ENCODE measurements around the gene HELLS.
"Not testable (repeated sequence)": the region's sequence is repeated elsewhere in the genome, so short reads cannot be mapped to it uniquely, and the experiment has no call there.

HELLS gene

DNA sequence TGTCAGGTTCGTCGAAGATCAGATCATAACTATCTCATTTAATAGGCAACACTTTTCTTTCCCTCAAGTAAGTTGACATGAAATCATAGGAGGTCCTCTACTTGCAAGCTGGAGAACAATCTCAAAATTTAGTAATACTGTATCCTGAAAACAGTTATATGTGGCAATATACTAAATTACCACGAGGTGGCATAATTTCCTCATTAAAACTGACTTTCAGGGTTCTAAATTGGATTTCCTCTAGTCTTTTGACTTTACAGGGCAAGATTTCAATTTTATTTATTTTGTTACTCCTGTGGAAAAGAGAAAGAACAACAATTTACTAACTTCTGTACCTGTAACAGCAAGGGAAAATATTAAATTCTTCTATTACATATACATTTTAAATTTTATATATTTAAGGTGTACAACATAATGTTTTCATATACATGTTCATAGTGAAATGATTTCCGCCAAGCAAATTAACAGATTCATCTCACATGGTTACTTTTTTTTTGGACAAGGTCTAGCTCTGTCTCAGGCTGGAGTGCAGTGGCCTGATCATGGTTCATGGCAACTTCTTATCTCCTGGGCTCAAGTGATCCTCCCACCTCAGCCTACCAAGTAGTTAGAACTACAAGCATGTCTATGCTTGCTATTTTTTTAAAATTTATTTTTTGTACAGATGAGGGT, 84.6 kb downstream of the HELLS start:
- no peaks in the 10 kb centered on the region for H3K4me1 Mint-ChIP-seq (ENCODE audit: low read depth)
- no peaks in the 10 kb centered on the region for H3K36me3 Mint-ChIP-seq (ENCODE audit: low read depth)
- no peak for DNase-seq
- H3K9me3 Mint-ChIP-seq, result peaks cover 11% of the 10 kb centered on the region
- H3K27ac Mint-ChIP-seq, result no peak overlapping the region
- no peak overlapping the region for H3K4me3 Mint-ChIP-seq
- no peaks in the 10 kb centered on the region for H3K27me3 Mint-ChIP-seq

DNA sequence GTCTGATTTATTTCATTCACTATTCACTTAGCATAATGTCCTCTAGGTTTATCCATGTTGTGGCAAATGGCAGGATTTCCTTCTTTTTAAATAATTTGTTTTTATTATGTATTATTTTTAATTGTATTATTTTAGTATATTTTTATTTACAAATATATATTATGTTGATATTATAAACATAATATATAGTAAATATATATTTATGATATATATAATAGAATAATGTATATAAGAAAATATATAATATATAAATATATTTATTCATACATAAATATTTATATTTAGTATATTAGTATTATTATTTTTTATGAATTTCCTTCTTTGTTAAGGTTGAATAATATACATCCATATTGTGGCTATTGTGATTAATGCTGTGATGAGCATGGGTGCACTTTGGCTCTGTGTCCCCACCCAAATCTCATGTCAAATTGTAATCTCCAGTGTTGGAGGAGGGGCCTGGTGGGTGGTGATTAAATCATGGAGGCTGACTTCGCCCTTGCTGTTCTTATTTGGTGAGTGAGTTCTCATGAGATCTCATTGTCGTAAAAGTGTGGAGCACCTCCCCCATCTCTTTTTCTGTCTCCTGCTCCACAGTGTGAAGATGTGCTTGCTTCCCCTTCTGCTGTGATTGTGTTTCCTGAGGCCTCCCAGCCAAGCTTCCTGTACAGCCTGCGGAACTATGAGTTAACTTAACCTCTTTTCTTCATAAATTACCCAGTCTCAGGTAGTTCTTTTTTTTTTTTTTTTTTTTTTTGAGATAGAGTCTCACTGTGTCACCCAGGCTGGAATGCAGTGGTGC, 85.7 kb downstream of the HELLS start:
- no peak overlapping the region for H3K27ac Mint-ChIP-seq
- DNase-seq, result no peak
- no peaks in the 10 kb centered on the region for H3K27me3 Mint-ChIP-seq
- H3K9me3 Mint-ChIP-seq, result peaks cover 12% of the 10 kb centered on the region
- no peak overlapping the region for H3K4me3 Mint-ChIP-seq
- no peaks in the 10 kb centered on the region for H3K4me1 Mint-ChIP-seq (ENCODE audit: low read depth)
- no peaks in the 10 kb centered on the region for H3K36me3 Mint-ChIP-seq (ENCODE audit: low read depth)

DNA sequence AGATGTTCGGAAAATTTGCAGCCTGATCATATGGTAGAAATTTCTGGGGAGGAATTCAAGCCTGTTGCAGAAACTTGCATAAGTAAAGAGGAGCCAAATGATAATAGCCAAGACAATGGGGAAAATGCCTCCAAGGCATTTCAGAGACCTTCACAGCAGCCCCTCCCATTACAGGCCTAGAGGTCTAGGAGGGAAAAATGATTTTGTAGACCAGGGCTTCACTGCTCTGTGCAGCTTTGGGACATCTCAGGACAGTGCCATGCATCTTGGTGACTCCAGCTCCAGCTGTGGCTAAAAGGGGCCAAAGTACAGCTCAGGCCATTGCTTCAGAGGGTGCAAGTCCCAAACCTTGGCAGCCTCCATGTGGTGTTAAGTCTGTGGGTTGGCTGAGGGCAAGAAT, 87.4 kb downstream of the HELLS start:
- peaks cover 4% of the 10 kb centered on the region for H3K27me3 Mint-ChIP-seq

DNA sequence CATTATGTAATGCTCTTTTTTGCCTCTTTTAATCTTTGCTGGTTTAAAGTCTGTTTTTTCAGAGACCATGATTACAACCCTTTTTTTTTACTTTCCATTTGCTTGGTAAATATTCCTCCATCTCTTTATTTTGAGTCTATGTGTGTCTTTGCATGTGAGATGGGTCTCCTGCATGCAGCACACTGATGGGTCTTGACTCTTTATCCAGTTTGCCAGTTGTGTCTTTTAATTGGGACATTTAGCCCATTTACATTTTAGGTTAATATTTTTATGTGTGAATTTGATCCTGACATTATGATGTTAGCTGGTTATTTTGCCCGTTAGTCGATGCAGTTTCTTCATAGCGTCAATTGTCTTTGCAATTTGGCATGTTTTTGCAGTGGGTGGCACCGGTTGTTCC, 92.5 kb downstream of the HELLS start:
- H3K4me1 Mint-ChIP-seq (ENCODE audit: low read depth); H3K4me3 Mint-ChIP-seq; H3K27ac Mint-ChIP-seq; H3K27me3 Mint-ChIP-seq; DNase-seq; H3K36me3 Mint-ChIP-seq (ENCODE audit: low read depth): not testable (repeated sequence)
- peaks cover 22% of the 10 kb centered on the region for H3K9me3 Mint-ChIP-seq

More for the DNA sequence above, 87.4 kb downstream of the HELLS start:
- Mint-ChIP-seq H3K4me1 (ENCODE audit: low read depth) (no peaks in the 10 kb centered on the region), H3K4me3 (no peak overlapping the region), H3K27ac (no peak overlapping the region), H3K9me3 (peaks cover 19% of the 10 kb centered on the region), H3K36me3 (ENCODE audit: low read depth) (no peaks in the 10 kb centered on the region)
- no peak for DNase-seq

DNA sequence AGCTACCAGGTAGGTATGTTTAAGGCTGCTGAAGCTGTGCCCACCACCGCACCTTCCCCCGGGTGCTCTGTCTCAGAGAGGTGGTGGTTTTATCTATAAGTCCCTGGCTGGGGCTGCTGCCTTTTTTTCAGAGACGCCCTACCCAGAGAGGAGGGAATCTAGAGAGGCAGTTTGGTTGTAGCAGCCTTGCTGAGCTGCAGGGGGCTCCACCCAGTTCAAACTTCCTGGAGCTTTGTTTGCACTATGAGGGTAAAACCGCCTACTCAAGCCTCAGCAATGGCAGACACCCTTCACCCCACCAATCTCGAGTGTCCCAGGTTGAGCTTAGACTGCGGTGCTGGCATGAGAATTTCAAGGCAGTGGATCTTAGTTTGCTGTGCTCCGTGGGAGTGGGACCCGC, 94.3 kb downstream of the HELLS start:
- Mint-ChIP-seq H3K4me3 (no peak overlapping the region), H3K4me1 (ENCODE audit: low read depth) (no peaks in the 10 kb centered on the region), H3K27me3 (peaks cover 4% of the 10 kb centered on the region), H3K9me3 (peaks cover 18% of the 10 kb centered on the region), H3K36me3 (ENCODE audit: low read depth) (no peaks in the 10 kb centered on the region), H3K27ac (no peak overlapping the region)
- DNase-seq, result no peak

DNA sequence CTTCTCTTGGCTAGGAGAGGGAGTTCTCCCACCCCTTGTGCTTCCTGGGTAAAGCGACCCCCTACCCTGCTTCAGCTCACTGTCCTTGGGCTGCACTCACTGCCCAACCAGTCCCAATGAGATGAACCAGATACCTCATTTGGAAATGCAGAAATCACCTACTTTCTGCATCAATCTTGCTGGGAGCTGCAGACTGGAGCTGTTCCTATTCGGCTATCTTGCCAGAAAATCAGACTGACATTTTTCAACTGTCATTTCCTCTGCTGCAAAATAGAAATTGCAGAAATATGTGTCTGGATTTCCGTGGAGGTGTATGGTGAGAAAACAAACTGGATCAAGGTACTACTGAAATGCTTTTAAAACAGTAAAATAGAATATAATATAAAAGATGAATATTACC, 95.0 kb downstream of the HELLS start:
- Mint-ChIP-seq H3K27ac (no peak overlapping the region), H3K9me3 (peaks cover 17% of the 10 kb centered on the region), H3K4me3 (no peak overlapping the region), H3K36me3 (ENCODE audit: low read depth) (no peaks in the 10 kb centered on the region), H3K27me3 (peaks cover 4% of the 10 kb centered on the region), H3K4me1 (ENCODE audit: low read depth) (no peaks in the 10 kb centered on the region)
- DNase-seq, result no peak

GRCh38 chr10:94641480-94641879, 95.9 kb downstream of the HELLS start:
- H3K27ac Mint-ChIP-seq, result no peak overlapping the region
- no peak for DNase-seq
- H3K36me3 Mint-ChIP-seq (ENCODE audit: low read depth), result no peaks in the 10 kb centered on the region
- no peaks in the 10 kb centered on the region for H3K4me1 Mint-ChIP-seq (ENCODE audit: low read depth)
- H3K27me3 Mint-ChIP-seq, result peaks cover 4% of the 10 kb centered on the region
- no peak overlapping the region for H3K4me3 Mint-ChIP-seq
- H3K9me3 Mint-ChIP-seq, result peaks cover 16% of the 10 kb centered on the region

DNA sequence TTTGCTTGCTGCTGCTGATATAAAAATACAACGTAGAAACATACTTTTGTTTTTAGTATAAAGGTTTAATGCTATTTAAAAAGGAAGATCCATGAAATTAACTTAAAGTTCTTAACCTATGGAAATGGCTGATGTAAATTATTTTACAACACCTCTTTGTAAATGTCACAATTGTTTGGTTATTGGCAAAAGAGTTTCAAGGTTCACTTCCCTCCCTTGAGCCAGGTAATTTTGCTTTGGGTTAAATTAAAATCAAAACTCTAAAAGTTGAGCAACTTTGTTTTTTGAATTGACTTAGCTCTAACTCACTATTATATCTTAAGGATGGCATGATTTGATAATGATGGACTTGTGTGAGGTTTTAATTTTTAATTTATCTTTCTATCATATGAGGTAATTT, 98.8 kb downstream of the HELLS start:
- no peak for DNase-seq
- Mint-ChIP-seq H3K27ac (no peak overlapping the region), H3K36me3 (ENCODE audit: low read depth) (no peaks in the 10 kb centered on the region), H3K4me1 (ENCODE audit: low read depth) (no peaks in the 10 kb centered on the region), H3K9me3 (no peaks in the 10 kb centered on the region), H3K27me3 (no peaks in the 10 kb centered on the region), H3K4me3 (no peak overlapping the region)

GRCh38 chr10:94645285-94645684, 99.7 kb downstream of the HELLS start:
- H3K36me3 Mint-ChIP-seq (ENCODE audit: low read depth), result no peaks in the 10 kb centered on the region
- H3K4me3 Mint-ChIP-seq, result no peak overlapping the region
- no peak for DNase-seq
- no peaks in the 10 kb centered on the region for H3K9me3 Mint-ChIP-seq
- H3K4me1 Mint-ChIP-seq (ENCODE audit: low read depth), result no peaks in the 10 kb centered on the region
- H3K27me3 Mint-ChIP-seq, result no peaks in the 10 kb centered on the region
- H3K27ac Mint-ChIP-seq, result no peak overlapping the region

Data from activated T-cell treated with anti-CD3 and anti-CD28 coated beads, Interleukin-2, amount 50 U/mL, for 24 hours (primary cell).